A204.1 (cell line): ENCODE data around the gene NR0B2.
"Not testable (repeated sequence)": the region's sequence is repeated elsewhere in the genome, so short reads cannot be mapped to it uniquely, and the experiment has no call there.

Source experiments
- FAIRE-seq: peaks from 2 replicates; lab custom pipeline; 2012; peaks lifted over from hg19 to GRCh38; lab: Jason Lieb, UNC

Gene NR0B2, protein sequence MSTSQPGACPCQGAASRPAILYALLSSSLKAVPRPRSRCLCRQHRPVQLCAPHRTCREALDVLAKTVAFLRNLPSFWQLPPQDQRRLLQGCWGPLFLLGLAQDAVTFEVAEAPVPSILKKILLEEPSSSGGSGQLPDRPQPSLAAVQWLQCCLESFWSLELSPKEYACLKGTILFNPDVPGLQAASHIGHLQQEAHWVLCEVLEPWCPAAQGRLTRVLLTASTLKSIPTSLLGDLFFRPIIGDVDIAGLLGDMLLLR

DNA sequence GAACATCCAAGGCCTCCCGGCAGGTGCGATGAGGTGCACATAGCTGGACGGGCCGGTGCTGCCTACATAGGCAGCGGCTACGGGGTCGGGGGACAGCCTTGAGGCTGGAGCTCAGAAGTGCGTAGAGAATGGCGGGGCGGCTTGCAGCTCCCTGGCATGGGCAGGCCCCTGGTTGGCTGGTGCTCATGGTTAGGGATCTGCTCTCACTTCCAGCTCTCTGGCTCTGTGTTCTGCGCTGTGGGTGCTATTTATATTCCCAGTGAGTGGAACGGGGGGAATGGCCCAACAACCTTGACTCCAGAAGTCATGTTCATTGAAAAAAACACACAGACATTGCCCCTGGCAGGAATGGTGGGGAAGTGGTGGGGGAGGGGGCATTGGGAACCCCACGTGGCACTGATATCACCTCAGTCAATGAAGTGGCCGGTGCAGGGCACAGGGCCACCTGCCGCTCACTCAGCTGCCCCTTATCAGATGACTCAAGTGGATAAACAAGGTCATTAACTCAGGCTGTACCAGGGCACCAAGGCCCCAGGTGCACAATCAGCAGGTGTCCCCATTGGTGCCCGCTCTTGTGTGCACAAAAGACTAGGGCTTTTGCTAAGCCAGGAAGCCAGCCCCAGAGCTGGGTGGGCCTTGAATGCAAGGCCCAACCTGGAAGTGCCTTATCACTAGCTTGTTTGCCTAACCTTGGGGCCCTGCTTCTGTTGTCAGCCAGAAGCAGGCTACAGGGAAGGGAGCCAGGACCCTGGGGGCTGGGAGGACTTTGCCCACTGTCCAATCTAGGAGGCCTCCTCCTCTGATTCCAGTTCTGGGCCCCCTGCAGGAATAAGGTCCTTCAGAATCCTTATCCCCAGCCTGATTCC lies at the start of gene NR0B2:
Gene NR0B2 (minus strand): TSS at position 222 of the 866 bp plus-strand sequence. CDS start 35 bp downstream, at position 187.
- no peak for FAIRE-seq

DNA sequence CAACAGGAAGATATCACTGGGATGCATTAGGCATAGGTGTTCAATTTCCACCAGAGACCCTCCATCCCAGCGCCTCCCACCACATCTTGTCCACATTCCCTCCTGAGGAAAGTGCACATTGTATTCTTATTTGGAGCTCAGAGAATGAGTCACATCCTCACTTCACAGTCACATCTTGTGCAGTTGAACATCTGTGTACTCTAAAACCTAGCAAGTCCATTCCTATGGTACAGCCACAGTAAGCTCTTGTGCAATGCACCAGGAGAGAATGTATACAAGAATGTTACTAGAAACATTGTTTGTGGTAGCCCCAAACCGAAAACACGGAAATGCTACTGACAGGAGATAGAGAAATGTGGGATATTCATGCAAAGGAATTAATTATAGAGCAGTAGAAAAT lies 48.1 kb upstream of the NR0B2 start:
- no peak for FAIRE-seq

DNA sequence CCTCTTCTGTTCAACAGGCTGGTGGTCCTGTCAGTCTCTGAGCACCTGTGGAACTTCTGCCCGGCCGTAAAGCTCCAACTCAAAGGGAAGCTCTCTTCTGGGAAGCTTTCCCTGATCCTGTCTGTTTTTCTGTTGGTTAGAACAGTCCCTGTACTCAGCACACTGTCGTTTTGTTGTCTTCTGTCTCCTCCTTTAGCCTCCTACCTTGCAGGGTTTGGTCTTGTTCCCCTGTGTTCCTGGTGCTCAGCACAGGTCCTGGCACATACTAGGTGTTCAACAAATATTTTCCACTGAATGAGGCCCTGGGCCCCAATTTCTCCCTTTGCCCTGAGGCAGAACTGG lies 46.8 kb upstream of the NR0B2 start:
- FAIRE-seq = no peak

DNA sequence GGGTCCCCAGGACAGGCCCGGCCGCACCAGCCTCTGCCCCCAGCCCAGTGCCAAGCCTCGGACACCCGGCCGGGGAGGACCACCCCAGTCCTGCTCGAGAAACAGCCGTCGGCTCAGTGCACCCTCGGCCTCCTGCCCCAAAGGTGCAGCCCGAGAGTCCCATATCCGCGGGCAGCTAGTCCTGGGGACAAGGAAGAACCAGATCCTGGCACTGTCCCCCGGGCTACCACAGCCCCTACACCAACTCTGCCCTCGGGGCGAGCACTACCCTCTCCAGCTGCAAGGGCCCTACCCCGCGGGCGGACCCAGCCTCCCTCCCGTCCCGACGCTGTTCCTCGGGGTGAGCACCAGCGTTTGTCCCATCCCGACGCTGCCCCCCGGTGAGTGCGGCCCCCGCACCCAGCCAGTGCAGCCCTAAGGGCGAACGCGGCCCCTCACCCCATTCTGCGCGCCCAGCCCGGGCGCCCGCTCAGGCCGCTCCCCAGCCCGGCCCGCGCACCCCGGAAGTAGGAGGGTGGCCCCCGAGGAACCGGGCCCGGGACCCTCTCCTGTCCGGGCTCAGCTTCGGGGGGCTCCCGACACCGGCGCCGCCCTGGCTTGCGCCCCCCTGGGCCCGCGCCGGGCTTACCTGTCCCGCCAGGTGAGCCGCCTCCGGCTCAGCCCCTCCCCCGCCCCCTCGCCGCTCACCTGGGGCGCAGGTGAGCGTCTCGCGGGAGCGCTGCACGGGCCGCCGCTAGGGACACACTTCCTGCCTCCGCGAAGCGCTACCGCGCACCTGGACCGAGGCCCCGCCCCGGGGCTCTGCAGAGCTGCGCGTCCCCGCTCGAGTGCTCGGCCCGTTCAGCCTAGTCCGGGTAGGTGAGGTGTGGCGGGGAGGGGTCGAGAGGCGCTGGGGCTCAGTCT lies 46.2 kb upstream of the NR0B2 start, which contains the start of gene KDF1:
Gene KDF1 (minus strand): TSS at position 747 of the 903 bp plus-strand sequence. CDS start 8,088 bp downstream, outside the sequence.
- FAIRE-seq = no peak

DNA sequence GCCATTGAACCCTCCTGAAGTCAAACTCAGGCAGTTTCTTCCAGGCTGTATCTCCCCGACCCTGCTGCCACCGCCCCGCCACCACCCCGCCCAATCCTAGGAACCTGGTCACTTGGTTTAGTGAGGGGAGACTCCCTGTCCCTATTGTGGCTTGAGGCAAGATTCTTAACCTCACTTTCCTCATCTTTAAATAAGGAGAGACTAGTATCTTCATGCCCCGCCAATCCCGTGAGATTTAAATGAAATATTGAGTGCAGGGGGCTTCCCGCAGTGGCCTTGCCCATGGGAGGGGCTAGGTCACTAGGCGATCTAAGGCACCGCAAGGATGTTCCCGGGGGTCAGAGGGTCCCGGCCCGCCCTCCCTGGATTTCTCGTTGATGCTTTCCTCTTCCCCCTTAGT lies 45.5 kb upstream of the NR0B2 start:
- no peak for FAIRE-seq

DNA sequence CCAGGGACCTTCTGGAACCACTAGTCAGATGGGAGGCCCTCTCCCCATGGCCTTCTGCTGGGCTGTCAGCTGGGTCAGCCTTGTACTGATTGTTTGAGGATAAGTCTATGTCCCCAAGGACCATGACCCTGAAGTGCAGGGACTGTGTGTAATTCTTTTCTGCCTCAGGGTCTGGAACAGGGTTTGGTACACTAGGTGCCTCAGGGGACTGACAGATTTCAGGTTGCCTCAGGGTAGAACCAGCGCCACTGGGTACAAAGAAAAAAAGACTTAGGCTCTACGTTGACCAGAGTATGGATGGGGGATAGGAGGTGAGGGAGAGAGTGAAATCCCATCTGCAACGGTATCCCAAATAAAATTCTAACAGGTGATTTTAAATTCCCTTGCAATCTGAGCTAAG lies 43.5 kb upstream of the NR0B2 start:
- FAIRE-seq = no peak

DNA sequence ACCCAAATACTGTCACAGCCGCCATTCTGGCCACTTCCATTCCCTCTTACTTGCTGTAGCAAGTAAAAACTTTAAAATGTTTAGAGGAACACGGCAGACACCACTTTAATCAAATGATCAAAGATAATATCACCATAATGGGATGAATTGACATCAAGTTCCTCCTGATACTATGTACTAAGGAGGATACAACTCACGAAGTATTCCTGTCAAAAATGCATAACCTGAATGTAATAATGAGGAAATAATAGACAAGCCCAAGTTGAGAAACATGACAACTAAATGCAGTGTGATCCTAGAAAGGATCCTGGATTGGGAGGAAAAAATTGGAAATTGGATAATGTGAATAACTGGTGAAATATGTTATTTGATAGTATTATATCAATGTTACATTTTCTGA lies 42.5 kb upstream of the NR0B2 start:
- FAIRE-seq = no peak

DNA sequence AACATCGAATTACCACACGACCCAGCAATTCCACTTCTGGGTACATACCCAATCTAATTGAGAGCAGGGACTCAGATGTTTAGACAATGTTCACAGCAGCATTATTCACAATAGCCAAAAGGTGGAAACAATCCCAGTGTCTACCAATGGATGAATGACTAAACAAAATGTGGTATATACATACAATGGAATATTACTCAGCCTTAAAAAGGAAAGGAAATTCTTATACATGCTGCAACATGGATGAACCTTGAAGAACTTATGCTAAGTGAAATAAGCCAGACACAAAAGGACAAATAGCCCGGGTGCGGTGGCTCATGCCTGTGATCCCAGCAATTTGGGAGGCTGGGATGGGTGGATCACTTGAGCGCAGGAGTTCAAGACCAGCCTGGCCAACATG lies 39.6 kb upstream of the NR0B2 start:
- FAIRE-seq = no peak

DNA sequence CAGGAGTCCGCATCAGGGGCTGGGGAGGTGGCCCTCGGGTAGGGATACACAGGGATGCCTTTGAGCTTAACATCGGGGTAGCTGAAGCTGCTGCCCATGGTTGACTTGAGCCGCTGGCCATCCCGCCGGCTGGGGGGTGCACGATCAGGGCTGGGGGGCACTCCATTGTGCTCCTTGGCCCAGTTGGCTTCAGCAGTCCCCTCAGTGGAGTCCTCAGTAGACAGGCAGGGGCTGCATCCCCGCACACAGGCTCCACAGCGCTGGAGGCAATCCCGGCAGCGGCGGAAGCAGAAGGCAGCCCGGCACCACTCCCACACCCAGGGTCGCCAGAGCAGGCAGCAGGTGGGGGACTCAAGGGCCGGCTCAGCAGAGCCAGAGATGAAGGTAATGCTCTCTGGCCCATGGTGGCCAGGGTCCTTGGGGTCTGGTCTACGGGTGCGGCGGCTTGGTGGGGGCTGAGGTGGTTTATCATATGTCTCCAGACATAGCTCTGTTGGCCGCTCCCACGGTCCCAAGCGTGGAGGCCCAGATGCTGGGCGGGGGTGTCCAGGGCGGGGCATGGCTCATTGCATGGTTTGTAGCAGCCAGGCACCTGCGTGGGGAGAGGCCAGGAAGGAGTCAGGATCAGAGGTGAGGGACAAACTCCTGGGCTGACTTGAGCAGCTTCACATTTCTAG lies 38.2 kb upstream of the NR0B2 start:
- no peak for FAIRE-seq

DNA sequence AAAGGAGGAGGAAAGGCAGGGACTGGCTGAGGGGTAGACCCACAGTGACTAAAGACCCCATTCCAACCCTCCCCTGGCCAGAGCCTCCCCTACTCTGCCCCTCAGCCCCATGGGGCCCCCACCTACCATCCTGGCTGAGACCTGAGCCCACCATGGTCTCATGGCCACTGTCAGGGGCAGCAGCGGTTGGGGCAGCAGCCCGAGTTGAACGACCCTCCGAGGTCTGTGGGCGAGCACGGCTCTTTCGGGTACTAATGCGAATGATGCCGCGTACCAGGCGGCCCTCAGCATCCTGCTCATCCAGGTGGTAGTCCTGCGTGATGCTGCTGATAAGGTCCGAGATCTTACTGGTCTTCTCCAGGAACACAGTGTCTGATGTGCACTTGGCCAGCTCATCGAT lies 37.4 kb upstream of the NR0B2 start:
- no peak for FAIRE-seq

DNA sequence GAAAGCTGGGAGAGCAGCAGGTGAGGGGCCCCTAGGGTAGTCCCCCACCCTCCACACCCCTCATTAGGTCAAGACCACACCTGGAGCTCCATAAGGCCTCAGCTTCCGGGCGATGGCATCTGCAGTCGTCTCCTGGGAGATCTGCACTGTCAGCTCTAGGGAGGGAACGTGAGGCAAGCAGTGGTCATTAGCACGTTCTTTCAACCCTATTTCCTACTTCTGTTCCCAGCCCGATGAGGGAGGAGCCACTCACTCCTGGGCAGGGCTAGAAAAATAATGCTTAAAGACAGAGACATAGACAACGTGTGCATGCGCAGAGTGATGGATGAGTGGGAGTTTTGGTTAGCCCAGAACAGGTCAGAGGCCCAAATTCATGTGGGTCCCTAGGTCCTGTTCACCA lies 36.8 kb upstream of the NR0B2 start:
- FAIRE-seq = no peak

DNA sequence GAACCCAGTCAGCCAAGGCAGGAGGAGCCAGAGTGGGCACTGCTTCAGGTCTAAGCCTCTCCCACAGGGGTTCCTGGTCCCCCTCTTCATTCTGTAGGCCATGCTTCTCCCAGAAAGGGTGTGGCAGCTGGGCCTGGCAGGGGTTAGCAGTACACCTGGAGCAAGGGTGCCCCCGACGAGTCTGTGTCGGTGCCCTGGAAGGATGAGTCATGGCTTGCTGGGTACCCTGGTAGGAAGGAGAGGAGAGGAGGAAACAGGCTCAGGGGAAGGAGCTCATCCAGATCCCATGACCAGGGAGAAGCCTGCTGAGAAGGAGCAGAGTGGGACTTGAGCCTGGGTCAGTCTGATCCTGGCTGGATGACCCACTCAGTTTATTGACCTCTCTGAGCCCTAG lies 36.1 kb upstream of the NR0B2 start:
- no peak for FAIRE-seq

DNA sequence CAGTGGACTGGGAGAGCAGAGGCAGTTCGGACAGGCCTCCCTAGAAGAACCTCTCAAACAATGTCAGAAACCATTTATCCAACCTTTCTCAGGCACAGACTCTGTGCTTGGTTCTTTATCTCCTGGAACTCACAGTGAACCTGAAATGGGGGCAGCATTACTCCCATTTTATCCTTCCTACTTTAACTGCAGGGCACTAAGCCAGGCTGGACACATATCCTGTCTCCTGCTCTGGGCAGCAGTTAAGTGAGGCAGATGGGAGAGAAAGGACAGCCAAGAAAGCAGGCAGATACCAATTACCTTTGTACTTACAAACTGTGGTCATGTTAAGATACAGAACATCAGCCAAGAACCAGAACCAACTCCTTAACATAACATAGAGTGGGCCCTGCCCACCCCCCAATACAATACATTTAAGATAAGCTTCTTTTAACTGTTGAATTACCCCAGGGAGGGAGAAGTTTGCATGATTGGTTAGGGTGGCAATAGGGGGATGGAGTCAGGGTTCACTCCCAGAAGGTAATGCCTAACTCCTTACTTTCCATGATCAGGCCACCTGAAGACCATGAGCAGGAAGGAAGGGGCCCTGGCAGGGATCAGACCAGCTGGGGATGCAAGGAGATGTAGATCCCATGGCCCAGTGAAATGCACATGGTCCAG lies 35.6 kb upstream of the NR0B2 start:
- no peak for FAIRE-seq

DNA sequence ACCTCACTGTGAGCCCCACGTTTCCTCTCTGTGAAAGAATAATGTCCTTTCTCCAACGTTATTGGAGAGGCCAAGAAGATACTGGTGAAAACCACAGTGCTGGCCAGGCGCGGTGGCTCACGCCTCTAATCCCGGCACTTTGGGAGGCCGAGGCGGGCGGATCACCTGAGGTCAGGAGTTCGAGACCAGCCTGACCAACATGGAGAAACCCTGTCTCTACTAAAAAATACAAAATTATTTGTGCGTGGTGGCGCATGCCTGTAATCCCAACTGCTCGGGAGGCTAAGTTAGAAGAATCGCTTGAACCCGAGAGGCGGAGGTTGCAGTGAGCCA lies 34.9 kb upstream of the NR0B2 start:
- not testable (repeated sequence) for FAIRE-seq

DNA sequence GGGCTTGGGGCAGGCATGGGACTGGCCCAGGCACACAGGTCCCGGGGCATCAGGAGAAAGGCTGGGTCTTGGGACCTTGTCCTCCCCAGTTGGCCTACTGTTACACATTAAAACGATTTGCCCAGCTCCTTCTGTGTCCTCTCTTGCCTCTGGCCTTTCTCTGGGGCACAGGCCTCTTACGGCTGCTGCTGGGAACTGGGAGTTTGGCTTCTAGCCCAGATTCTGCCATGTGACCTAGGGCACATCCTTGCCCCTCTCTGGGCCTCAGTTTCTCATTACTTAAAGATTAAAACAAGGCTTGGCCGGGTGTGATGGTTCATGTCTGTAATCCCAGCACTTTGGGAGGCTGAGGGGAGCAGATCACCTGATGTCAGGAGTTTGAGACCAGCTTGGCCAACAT lies 32.5 kb upstream of the NR0B2 start:
- FAIRE-seq = no peak

DNA sequence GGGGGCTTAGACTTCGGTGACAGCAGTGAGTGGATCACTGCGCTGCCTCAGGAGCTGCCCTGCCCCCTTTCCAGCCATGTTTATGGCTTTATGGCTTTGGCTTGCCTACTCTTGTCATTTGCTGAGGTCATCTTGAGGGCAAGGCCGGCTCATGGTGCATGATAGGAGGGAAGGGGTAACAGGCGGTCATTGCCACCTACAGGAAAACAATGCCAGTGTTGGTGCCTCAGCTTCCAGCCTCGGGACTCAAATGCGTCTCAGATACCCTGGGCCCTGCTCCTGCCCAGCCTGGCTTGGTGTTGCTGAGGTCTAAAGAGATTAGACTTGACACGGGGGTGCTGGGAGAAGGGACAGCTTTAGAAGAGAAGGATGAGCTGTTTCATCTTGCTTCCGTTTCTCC lies 32.0 kb upstream of the NR0B2 start:
- FAIRE-seq = no peak

DNA sequence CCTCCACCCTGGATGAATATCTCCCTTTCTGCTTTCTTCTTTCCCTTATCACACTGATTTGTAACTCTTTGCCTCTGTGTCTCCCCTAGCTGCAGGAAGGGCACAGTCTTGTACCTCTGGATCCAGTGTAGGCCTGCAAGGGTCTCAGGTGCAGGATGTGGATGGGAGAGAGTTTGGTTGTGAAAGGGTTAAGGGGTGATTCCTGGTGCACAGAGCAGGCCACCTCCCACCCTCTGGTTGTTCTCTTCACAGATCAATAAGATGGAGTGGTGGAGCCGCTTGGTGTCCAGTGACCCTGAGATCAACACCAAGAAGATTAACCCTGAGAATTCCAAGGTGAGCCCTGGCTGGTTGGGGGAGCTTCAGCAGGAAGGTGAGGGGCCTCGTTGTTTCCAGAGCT lies 31.4 kb upstream of the NR0B2 start:
- FAIRE-seq = no peak

DNA sequence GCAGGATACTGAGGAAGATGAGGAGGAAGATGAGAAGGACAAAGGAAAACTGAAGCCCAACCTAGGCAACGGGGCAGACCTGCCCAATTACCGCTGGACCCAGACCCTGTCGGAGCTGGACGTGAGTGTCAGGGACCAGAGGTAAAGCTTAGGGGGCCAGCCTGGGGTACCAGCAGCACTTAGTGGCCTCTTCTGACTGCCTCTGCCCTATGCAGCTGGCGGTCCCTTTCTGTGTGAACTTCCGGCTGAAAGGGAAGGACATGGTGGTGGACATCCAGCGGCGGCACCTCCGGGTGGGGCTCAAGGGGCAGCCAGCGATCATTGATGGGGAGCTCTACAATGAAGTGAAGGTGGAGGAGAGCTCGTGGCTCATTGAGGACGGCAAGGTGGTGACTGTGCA lies 28.9 kb upstream of the NR0B2 start:
- FAIRE-seq = no peak

DNA sequence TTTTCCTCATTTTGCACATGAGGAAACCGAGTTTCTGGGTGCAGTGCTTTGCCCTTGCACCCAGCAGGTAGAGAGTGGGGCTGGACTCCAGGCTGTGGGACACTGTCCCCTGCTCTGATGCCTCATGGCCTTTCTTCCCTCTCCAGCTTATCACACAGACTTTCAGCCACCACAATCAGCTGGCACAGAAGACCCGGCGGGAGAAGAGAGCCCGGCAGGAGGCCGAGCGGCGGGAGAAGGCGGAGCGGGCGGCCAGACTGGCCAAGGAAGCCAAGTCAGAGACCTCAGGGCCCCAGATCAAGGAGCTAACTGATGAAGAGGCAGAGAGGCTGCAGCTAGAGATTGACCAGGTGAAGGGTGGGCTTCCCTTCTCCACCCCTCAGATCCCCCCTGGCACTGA lies 27.5 kb upstream of the NR0B2 start:
- no peak for FAIRE-seq

DNA sequence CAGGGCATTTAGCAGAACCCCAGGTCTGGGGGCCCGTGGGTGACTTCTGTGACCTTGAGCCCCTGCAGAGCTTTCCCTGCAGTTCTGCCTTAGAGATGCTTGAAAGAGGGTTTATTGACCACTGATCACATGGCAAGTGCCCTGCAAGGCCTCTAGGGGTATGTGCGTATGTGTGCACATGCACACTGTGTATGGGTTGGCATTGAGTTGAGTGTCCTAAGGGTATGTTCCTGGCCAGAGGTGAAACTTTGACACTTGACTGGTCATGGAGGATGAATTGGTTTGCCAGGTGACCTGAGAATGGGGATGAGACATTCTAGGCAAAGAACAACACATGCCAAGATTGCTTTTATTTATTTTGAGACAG lies 24.9 kb upstream of the NR0B2 start:
- FAIRE-seq = no peak

DNA sequence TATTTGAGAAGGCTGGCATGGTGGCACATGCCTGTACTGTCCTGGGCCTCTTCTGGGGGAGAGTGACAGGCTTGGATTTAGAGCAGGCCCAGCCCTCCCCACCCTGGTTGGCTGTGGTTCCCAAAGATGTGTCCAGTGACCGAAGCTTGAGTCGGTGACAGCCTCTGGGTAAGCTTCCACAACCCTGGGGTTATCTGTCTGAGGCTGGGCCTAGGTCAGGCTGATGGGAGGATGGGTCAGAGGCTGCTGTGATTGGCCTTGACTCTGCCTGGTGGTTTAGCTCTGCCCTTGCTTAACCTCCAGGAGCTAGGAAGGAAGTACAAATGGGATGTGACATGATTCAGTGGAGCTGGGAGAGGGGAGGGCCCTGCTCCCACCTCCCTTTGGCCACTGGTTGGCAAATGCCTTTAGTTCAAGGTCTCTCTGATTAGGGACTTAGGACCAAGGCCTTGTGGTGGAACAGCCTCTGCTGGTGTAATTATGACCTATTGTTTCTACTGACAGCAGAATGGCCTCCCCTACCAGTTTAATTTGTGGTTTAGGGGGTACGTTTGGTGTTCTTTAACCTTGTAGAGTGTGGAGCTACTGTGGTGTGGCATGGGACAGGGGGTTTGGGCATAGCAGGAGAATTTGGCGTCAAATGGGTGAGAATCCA lies 24.4 kb upstream of the NR0B2 start:
- FAIRE-seq = no peak
